GM23248 (cell line): ENCODE data around the gene NF1. TPM values are rescaled to one million over a fixed set of nuclear protein-coding genes. Genes with fewer than 3 reads are reported as not detected.

Experiments used
- DNase-seq: peaks from one replicate; pipeline ENCODE4 v3.0.0-alpha.2; 2015
- H2AFZ ChIP-seq: fragments of 200-600 bp; sonication (generic); 2 replicates; pipeline ENCODE4 v1.6.1; 2016; ENCODE audit warnings: antibody characterized with exemption
- H3F3A ChIP-seq: fragments of 200-600 bp; sonication (generic); 2 replicates; pipeline ENCODE4 v1.6.1; 2016; ENCODE audit warnings: mild to moderate bottlenecking, antibody characterized with exemption, mixed run types; ENCODE audit not compliant: insufficient read depth
- H3K27ac ChIP-seq: fragments of 200-600 bp; sonication (generic); 2 replicates; pipeline ENCODE4 v1.5.1; 2016; ENCODE audit warnings: mild to moderate bottlenecking
- H3K27me3 ChIP-seq: fragments of 200-600 bp; sonication (generic); replicated peaks from 2 replicates; pipeline ENCODE4 v1.6.1; 2016; ENCODE audit warnings: mild to moderate bottlenecking; ENCODE audit not compliant: insufficient read depth
- H3K36me3 ChIP-seq: fragments of 200-600 bp; sonication (generic); 2 replicates; pipeline ENCODE4 v1.6.1; 2016; ENCODE audit warnings: low read depth, mild to moderate bottlenecking
- H3K4me1 ChIP-seq: fragments of 200-600 bp; sonication (generic); 2 replicates; pipeline ENCODE4 v1.6.1; 2016; ENCODE audit warnings: mild to moderate bottlenecking; ENCODE audit not compliant: insufficient read depth
- H3K4me2 ChIP-seq: fragments of 200-600 bp; sonication (generic); one replicate; pipeline ENCODE4 v1.6.1; 2016; ENCODE audit warnings: mild to moderate bottlenecking; ENCODE audit not compliant: unreplicated experiment
- H3K4me3 ChIP-seq: fragments of 200-600 bp; sonication (generic); 2 replicates; pipeline ENCODE4 v1.5.1; 2016; ENCODE audit warnings: mild to moderate bottlenecking
- H3K79me2 ChIP-seq: fragments of 200-600 bp; sonication (generic); 2 replicates; pipeline ENCODE4 v1.6.1; 2016; ENCODE audit warnings: mild to moderate bottlenecking; ENCODE audit not compliant: insufficient read depth
- H3K9ac ChIP-seq: fragments of 200-600 bp; sonication (generic); 2 replicates; pipeline ENCODE4 v1.6.1; 2016; ENCODE audit warnings: mild to moderate bottlenecking
- H3K9me2 ChIP-seq: fragments of 200-600 bp; sonication (generic); 2 replicates; pipeline ENCODE4 v1.6.1; 2016; ENCODE audit warnings: mixed run types, mild to moderate bottlenecking, moderate library complexity; ENCODE audit not compliant: insufficient read depth
- H3K9me3 ChIP-seq: fragments of 200-600 bp; sonication (generic); one replicate; pipeline ENCODE4 v1.6.1; 2017; ENCODE audit warnings: low read depth
- H4K20me1 ChIP-seq: fragments of 200-600 bp; sonication (generic); 2 replicates; pipeline ENCODE4 v1.6.0; 2016; ENCODE audit not compliant: insufficient read depth
- EZH2 ChIP-seq: fragments of 200-600 bp; sonication (generic); IDR thresholded peaks from 2 replicates; pipeline ENCODE4 v1.6.1; 2018; ENCODE audit warnings: antibody characterized with exemption, mild to moderate bottlenecking; ENCODE audit not compliant: insufficient read depth, poor library complexity, severe bottlenecking
- EZH2phosphoT487 ChIP-seq: fragments of 200-600 bp; sonication (generic); IDR thresholded peaks from 2 replicates; pipeline ENCODE4 v1.6.1; 2018; ENCODE audit warnings: antibody characterized with exemption, moderate library complexity, mild to moderate bottlenecking, low read depth; ENCODE audit not compliant: insufficient read depth
- WGBS, 2 experiments: methylation state at CpG; one replicate each; pipeline ENCODE4 v1.1.6; 2015 to 2017; ENCODE audit warnings: low lambda C conversion rate in 2 of 2, low coverage in 1 of 2; ENCODE audit errors: missing lambda C conversion rate in 2 of 2; 5-methylcytosine and 5-hydroxymethylcytosine counted together
- in situ Hi-C: fragments of 300-500 bp; cut with MboI; formaldehyde crosslinking; loops from 2 replicates; pipeline ENCODE4 v1.15.0; 2020
- polyA plus RNA-seq: library from polyadenylated mRNA; unstranded; fragments of >200 nt; fragmentation: Nextera tagmentation; extraction: Ambion mirVana; gene quantifications from 2 replicates; pipeline ENCODE4 v1.2.1, GENCODE V29; 2016
- total RNA-seq: library from RNA; depleted of rRNA; stranded (reverse); fragments of >200 nt; shearing (Covaris generic); gene quantifications from 2 replicates; pipeline ENCODE4 v1.2.3, GENCODE V29; 2014

The NF1 gene
- total and polyA plus RNA-seq, 2 experiments from 2014 or later = 6.1 to 24.4 TPM

GRCh38 chr17:31058976-31059375, 35.8 kb upstream of the NF1 start:
- DNase-seq = no peak
- Histone ChIP-seq H3F3A (no peaks in the 10 kb centered on the region), H3K9me3 (no peaks in the 10 kb centered on the region), H3K9me2 (no peaks in the 10 kb centered on the region), H3K4me1 (no peaks in the 10 kb centered on the region), H2AFZ (no peak overlapping the region), H3K9ac (no peak overlapping the region), H4K20me1 (no peaks in the 10 kb centered on the region), H3K36me3 (no peaks in the 10 kb centered on the region), H3K4me2 (no peak overlapping the region), H3K79me2 (no peaks in the 10 kb centered on the region), H3K4me3 (no peak overlapping the region), H3K27ac (no peak overlapping the region), H3K27me3 (no peaks in the 10 kb centered on the region)
- WGBS, 2 experiments = 95 to 98% methylated on average over 2 of the region's 2 CpGs
- TF ChIP-seq EZH2 (no peak), EZH2phosphoT487 (no peak)
- in situ Hi-C loops = no loop called here

- H3K9me3 ChIP-seq = no peaks in the 10 kb centered on the region
- no peaks in the 10 kb centered on the region for H3K36me3 ChIP-seq
- H3K9me2 ChIP-seq = no peaks in the 10 kb centered on the region
- H3K4me3 ChIP-seq = no peak overlapping the region
- no peak for DNase-seq
- in situ Hi-C loops = no loop called here
- TF ChIP-seq EZH2phosphoT487 = no peak
- no peak for TF ChIP-seq EZH2
- no peaks in the 10 kb centered on the region for H3K4me1 ChIP-seq
- H3K27me3 ChIP-seq = no peaks in the 10 kb centered on the region
- no peak overlapping the region for H2AFZ ChIP-seq
- H3K9ac ChIP-seq = no peak overlapping the region
- no peaks in the 10 kb centered on the region for H3F3A ChIP-seq
- H3K79me2 ChIP-seq = no peaks in the 10 kb centered on the region
- 90 to 94% methylated on average over 7 of the region's 7 CpGs for WGBS, 2 experiments
- no peak overlapping the region for H3K27ac ChIP-seq
- no peak overlapping the region for H3K4me2 ChIP-seq
- no peaks in the 10 kb centered on the region for H4K20me1 ChIP-seq
These were observed 33.8 kb upstream of the NF1 start for GRCh38 chr17:31060791-31061550.

- no peak overlapping the region for H3K9ac ChIP-seq
- no peaks in the 10 kb centered on the region for H3K9me3 ChIP-seq
- H3K79me2 ChIP-seq = no peaks in the 10 kb centered on the region
These were observed 33.1 kb upstream of the NF1 start for GRCh38 chr17:31061678-31062077.

GRCh38 chr17:31062346-31062745, 32.4 kb upstream of the NF1 start:
- Histone ChIP-seq H3K36me3 (no peaks in the 10 kb centered on the region), H3K4me1 (no peaks in the 10 kb centered on the region)

More at GRCh38 chr17:31061678-31062077, 33.1 kb upstream of the NF1 start:
- Histone ChIP-seq H3K27me3 (no peaks in the 10 kb centered on the region), H3K4me3 (no peak overlapping the region), H3F3A (no peaks in the 10 kb centered on the region), H3K4me2 (no peak overlapping the region), H3K9me2 (no peaks in the 10 kb centered on the region), H3K36me3 (no peaks in the 10 kb centered on the region), H4K20me1 (no peaks in the 10 kb centered on the region), H3K27ac (no peak overlapping the region), H3K4me1 (no peaks in the 10 kb centered on the region), H2AFZ (no peak overlapping the region)
- WGBS, 2 experiments = 89 to 98% methylated on average over 3 of the region's 3 CpGs
- DNase-seq = peak; percentile 14
- TF ChIP-seq EZH2 (no peak), EZH2phosphoT487 (no peak)
- in situ Hi-C loops = no loop called here

More at GRCh38 chr17:31062346-31062745, 32.4 kb upstream of the NF1 start:
- in situ Hi-C loops = no loop called here
- TF ChIP-seq EZH2 = no peak
- TF ChIP-seq EZH2phosphoT487 = no peak
- H3F3A ChIP-seq = peaks cover under 1% of the 10 kb centered on the region; the same call in 1 of the 2 replicates
- no peaks in the 10 kb centered on the region for H4K20me1 ChIP-seq
- no peak overlapping the region for H3K4me3 ChIP-seq
- WGBS, 2 experiments = 96 to 98% methylated on average over 3 of the region's 3 CpGs
- no peak overlapping the region for H3K9ac ChIP-seq
- no peaks in the 10 kb centered on the region for H3K27me3 ChIP-seq
- H3K79me2 ChIP-seq = no peaks in the 10 kb centered on the region
- no peaks in the 10 kb centered on the region for H3K9me2 ChIP-seq
- H2AFZ ChIP-seq = no peak overlapping the region
- DNase-seq = no peak
- no peak overlapping the region for H3K27ac ChIP-seq
- no peak overlapping the region for H3K4me2 ChIP-seq
- no peaks in the 10 kb centered on the region for H3K9me3 ChIP-seq
